Raji (cell line): Measurements from ENCODE around the gene MDFI.

Experiments used
- POLR2A ChIP-seq: IDR thresholded peaks from 2 replicates; pipeline ENCODE4 v1.6.1; 2011; ENCODE audit warnings: low read depth, low read length, control low read depth; ENCODE audit not compliant: insufficient read depth

The MDFI gene, protein sequence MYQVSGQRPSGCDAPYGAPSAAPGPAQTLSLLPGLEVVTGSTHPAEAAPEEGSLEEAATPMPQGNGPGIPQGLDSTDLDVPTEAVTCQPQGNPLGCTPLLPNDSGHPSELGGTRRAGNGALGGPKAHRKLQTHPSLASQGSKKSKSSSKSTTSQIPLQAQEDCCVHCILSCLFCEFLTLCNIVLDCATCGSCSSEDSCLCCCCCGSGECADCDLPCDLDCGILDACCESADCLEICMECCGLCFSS

DNA sequence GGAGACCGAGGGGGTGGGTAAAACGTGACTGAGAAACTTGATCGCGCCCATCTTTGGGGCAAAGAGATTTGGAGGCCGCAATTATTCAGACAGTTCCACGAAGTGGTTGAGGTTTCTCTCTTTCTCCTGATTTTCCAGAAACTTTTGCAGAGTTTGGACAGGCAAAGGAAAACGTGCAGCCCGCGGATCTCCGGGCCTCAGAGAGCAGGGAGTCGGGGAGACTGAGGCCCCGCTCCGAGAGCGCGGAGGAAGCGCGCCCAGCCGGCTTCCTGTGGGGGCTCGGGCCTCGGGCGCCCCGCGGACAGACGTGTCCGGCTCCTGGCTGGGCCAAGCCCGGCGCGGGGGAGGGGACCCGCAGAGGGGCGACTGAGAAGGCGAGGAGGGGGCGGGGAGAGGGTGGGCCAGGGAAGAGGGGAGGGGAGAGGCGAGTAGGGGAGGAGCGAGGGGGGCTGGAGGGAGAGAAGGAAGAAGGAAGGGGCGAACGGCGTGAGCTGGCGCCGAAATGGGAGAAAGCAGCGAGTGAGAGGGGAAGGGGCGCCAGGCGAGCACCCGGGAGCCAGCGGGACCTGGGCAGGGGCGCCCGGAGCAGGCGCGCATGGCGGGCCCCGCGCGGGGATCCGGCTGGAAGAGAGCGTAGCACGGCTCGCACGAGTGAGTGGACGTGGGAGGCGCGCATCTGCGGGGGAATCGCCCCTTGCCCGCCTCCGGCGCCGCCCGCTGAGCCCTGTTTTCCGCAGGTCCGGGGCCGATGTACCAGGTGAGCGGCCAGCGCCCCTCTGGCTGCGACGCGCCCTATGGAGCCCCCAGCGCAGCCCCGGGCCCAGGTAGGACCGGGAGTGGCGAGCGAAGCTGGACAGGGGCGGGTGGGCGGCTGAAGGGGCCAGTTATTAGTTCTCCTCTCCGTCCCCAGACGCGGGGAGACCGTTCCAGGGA, at the start of gene MDFI:
Gene MDFI (plus strand): TSS at position 467 of the 933 bp plus-strand sequence. CDS start 282 bp downstream, at position 749.
- no peak for TF ChIP-seq POLR2A

DNA sequence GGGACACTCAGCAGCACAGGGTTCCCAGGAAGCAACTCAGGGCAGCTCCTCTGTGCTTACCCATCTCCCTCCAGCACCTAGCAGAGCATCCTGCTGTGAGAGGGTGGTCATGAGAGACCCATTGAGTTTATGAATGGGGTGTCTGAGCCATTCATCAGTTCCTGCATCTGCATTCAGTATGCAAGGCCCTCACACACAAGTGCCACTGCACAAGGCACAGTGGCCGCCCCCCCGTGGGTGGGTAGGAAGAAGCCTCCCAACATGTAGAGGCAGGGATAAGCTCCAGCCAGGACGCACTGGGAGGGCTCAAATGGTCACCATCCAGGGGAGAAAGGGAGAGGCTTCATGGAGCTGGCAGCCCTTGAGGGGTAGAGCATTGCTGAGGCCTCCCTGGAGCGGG, 49.0 kb upstream of the MDFI start:
- TF ChIP-seq POLR2A, result no peak

DNA sequence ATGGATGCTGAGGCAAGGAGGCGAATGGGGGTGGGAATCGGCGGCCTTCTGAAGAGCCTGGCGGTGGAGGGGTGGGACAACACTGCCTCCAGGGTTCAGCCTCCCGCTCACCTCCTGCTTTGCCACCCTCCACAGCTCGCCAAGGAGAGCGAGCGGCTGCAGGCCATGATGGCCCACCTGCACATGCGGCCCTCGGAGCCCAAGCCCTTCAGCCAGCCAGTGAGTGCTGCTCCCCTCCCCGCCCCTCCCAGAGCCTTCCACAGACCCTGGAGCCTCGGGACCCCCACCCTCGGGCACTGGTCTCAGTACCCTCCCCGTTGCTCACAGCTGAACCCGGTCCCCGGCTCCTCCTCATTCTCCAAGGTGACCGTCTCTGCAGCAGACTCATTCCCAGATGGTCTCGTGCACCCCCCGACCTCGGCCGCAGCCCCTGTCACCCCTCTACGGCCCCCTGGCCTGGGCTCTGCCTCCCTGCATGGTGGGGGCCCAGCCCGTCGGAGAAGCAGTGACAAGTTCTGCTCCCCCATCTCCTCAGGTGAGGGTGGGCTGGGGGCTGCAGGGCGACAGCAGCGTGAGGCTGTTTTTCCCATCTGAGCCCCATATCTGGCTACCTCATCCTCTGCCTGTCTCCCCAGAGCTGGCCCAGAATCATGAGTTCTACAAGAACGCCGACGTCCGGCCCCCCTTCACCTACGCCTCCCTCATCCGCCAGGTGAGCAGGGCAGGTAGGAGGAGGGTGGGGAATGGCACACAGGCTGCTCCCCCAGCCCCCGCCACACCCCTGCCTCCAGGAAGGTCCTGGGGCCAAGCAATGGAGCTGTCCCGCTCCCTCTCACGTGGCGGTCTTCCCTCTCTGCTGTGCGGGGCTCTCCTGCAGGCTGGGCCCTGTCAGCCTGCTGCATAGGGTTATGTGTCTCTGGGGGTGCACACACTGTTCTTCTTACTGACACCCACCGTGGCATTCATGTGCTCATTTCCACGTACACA, 48.3 kb upstream of the MDFI start:
- TF ChIP-seq POLR2A, result no peak

DNA sequence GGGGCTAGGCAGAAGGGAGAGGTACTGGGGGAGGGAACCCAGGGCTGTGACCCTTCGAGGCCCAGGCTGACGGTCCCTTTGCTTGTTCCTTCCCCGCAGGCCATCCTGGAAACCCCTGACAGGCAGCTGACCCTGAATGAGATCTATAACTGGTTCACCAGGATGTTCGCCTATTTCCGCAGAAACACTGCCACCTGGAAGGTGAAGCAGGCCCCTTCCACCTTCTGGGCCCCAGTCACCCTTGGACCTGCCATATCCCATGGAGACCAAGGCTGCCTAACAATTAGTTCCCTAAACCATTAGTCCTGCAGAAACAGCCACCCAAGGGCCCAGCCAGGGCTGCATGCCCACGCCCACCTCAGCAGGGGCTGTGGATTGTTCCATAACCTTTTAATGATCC, 47.1 kb upstream of the MDFI start:
- no peak for TF ChIP-seq POLR2A

DNA sequence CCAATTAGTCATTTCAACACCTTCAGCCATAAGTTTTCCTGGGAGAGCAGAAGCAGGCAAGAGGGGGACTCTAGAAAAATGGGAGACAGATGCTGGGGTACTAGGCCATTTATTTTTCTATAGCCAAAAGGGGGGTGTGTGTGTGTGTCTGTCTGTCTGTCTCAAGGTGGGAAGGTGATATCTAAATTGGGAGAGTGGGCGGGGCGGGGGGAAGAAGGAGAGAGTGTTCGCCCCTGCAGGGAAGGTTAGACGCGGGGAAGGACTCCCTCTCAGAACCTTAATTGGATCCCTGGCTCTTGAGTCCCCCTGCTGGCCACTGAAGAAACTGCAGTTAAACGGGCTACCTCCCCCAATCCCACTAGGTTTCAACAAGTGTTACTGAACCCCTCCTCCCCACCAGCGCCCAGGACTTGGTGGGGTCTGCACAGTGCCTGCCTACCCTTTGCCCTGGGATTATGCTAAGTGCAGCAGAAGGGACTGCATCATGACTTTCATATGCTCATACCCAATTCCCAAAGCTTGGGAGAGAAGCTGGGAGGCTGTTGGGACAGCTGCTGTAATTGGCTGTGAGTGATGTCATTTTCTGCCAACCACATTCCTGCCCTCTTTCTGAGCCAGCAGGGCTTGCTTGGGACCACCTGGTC, 46.3 kb upstream of the MDFI start:
- no peak for TF ChIP-seq POLR2A

DNA sequence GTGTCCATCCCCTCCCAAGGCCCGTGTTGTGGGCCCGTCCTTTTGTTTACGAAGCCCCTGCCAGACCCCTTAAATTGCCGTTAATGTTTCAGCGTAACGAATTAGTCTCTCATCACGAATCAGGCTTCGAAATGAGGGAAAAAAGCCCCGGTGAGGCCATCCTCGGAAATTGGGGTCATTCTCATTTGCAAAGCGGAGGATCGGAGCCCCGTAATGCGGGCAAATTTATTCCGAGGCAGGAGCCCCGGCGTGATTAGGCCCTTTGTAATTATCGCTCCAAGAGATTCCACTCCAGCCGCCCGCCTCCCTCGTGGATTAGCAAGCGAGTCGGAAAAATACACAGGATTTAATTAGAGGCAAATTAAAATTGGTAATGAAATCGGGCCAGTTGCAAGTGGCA, 44.9 kb upstream of the MDFI start:
- TF ChIP-seq POLR2A, result no peak

DNA sequence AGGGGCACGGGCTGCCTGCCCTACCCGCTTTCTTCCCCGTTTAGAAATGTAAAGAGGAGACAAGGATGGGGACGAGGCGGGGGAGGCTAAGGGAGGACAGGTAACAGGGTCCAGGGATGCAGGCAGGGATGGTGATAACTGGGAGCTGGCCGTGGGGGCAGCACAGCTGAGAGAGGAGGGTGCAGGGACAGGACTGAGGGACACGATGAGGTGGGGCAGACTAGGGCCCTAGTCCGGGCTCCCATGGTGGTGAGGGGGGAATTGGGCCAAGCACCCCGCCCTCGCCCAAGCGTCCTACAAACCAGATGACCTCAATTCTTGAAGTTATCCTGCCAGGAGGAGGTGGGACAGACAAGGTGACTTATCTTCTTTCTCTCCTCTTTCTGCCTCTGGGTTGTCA, 44.4 kb upstream of the MDFI start:
- no peak for TF ChIP-seq POLR2A

DNA sequence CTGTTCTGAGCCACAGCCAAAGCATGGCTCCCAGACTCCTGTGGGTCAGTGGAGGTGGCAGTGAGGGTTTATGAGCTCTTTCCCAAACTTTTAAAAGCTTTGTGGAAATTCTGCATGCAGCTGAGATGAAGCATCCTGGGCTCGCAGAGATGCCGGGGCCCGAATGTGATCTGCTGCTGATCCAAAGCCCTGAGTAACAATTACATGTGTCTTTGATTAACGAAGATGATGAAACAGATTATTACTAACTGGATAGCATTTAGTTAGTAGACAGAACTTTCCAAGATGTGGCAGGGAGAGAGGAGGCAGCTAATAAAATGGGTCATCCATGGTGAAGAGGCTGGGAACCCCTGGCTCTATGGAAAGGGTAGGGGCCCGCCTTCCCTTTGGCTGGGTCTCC, 43.9 kb upstream of the MDFI start:
- no peak for TF ChIP-seq POLR2A

DNA sequence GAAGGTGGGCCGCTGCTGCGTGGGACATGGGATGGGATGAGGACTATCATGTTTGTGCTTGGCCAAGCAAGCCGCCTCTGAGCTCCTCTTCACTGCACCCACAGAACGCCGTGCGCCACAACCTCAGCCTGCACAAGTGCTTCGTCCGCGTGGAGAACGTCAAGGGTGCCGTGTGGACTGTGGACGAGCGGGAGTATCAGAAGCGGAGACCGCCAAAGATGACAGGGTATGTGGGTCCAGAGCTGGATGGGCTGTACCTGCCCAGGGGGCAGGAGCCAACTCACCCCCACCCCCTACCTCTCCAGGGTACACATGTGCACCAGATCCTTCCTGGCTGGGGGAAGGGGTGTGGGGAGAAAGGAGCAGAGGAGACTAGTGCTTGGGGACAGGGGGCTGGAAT, 43.5 kb upstream of the MDFI start:
- no peak for TF ChIP-seq POLR2A

DNA sequence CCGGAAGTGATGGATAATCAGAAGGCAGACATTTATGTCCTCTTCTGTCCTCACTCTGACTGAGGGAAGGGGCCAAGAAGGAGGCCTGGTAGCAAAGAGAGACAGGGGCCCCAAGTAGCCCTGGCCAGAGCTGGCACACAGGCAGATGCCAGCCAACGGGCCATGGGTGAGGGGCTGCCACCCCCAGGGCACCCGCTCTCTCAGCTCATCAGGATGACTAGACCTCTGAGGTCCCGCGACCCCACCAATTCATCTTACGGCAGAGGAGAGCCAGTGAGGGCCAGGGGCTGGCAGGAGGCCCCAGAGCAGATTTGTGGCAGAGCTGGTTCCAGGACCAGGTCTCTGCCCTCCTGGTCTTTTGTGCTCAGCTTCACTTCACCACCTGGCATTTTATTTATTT, 43.1 kb upstream of the MDFI start:
- TF ChIP-seq POLR2A, result no peak

DNA sequence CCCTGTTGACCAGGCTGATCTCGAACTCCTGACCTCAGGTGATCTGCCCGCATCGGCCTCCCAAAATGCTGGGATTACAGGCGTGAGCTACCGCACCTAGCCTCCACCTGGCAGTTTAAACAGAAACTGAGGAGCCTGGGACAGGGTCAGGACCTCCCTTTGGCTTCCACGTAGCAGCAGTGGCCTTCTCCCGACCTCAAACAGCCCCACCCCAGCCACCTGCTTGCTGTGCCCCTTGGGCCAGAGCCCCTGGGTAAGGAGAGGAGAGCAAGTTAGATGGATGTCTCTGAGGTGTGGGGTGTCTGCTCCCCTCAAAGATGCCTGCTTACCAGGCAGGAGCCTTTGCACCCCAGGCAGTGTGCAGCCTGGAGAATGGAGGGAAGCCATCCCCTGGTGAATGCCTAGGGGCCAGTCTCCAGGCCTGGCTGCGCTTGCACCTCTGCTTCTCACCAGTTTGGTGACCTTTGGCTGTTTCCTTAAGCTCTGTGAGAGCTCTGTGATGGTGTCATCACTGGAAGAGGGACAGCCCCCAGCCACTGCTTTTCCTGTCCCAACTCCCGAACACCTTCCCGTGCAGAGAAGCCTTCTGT, 42.1 kb upstream of the MDFI start:
- TF ChIP-seq POLR2A, result no peak

DNA sequence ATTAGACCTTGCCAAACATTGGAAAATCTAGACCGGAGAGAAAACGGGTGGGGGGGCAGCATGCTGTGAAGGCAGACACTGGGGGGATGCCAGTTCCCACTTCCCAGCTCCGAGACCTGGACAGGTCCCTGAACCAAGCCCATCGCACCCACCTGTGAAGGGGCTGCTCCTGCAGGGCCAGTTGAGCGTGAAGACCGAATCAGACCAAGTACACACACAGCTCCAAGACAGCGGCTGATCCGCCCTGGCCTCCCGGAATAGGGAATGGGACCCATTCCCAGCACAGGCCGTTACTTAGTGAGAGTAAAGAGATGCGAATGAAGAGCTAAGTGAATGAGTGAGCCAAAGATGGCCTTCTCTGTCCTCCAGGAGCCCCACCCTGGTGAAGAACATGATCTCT, 41.5 kb upstream of the MDFI start:
- TF ChIP-seq POLR2A, result no peak

DNA sequence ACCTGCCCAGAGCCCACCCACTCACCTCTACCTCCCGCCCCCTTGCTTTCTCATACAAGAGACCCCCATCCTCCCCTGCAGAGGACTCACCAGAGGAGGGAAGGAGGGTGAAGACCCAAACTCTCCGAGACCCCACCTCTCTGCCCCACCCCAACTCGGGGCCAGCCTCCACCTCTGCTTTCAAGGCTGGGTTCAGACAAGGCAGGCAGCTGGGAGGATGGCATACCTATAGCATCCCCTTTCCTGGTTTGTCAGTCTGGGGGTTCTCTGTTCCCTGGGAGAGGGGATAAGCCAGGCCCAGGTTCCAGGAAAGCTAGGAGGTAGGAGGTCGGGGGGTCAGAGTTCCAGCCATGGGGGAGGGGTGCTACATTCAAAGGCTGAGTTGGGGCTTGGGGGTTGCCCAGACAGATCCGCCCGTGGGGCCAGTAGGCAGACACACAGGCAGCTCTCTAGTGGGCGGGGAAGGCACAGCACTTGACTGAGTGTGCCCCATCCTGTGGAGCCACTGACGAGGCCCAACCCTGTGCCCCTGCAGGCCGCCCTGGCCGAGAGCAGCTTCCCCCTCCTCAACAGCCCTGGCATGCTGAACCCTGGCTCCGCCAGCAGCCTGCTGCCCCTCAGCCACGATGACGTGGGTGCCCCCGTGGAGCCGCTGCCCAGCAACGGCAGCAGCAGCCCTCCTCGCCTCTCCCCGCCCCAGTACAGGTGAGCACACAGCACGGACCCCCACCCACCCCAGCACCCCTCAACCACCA, 40.8 kb upstream of the MDFI start:
- TF ChIP-seq POLR2A, result no peak

DNA sequence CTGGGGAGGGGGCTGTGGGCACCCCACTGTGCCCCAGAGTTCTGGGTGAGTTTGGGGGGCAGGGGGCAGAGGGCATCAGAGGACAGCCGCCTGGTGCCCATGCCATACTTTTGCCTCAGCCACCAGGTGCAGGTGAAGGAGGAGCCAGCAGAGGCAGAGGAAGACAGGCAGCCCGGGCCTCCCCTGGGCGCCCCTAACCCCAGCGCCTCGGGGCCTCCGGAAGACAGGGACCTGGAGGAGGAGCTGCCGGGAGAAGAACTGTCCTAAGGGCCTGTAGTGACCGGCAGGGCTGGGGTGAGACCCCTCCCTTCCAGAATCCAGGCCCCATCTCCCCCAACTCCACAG, 39.6 kb upstream of the MDFI start:
- TF ChIP-seq POLR2A, result no peak
